HG03442 (cell line): Measurements from ENCODE around the gene SLC35F3.
"Not testable (repeated sequence)": the region's sequence is repeated elsewhere in the genome, so short reads cannot be mapped to it uniquely, and the experiment has no call there.

Experiments
- ATAC-seq: cut with Tn5 transposase; IDR thresholded peaks from one replicate; pipeline ENCODE4 v1.9.1; 2021; ENCODE audit warnings: mild to moderate bottlenecking, moderate library complexity; ENCODE audit not compliant: unreplicated experiment

The SLC35F3 gene

GRCh38 chr1:233904633-233905415 is at the start of gene SLC35F3:
Gene SLC35F3 (plus strand): TSS chr1:233904676.
- peak; percentile 47 for ATAC-seq

GRCh38 chr1:233859446-233859845 is 45.0 kb upstream of the SLC35F3 start:
- no peak for ATAC-seq

GRCh38 chr1:233863901-233864545 is 40.5 kb upstream of the SLC35F3 start:
- ATAC-seq = no peak

- ATAC-seq = no peak
Measured at GRCh38 chr1:233864578-233864977, 39.9 kb upstream of the SLC35F3 start.

- no peak for ATAC-seq
Measured at GRCh38 chr1:233865216-233865615, 39.3 kb upstream of the SLC35F3 start.

GRCh38 chr1:233865902-233866301 is 38.6 kb upstream of the SLC35F3 start:
- no peak for ATAC-seq

GRCh38 chr1:233867028-233867427 is 37.4 kb upstream of the SLC35F3 start:
- no peak for ATAC-seq

GRCh38 chr1:233868461-233868860 is 36.0 kb upstream of the SLC35F3 start:
- no peak for ATAC-seq

- no peak for ATAC-seq
Measured at GRCh38 chr1:233869680-233870079, 34.8 kb upstream of the SLC35F3 start.

- no peak for ATAC-seq
Measured at GRCh38 chr1:233873666-233874065, 30.8 kb upstream of the SLC35F3 start.

- ATAC-seq = no peak
Measured at GRCh38 chr1:233879841-233880240, 24.6 kb upstream of the SLC35F3 start.

- ATAC-seq = no peak
Measured at GRCh38 chr1:233883671-233884070, 20.8 kb upstream of the SLC35F3 start.

- no peak for ATAC-seq
Measured at GRCh38 chr1:233884461-233885151, 19.9 kb upstream of the SLC35F3 start.

- ATAC-seq = no peak
Measured at GRCh38 chr1:233885196-233885920, 19.1 kb upstream of the SLC35F3 start.

GRCh38 chr1:233891151-233891550 is 13.3 kb upstream of the SLC35F3 start:
- ATAC-seq = not testable (repeated sequence)

- peak; percentile 99 for ATAC-seq
Measured at GRCh38 chr1:233897325-233898162, 6.9 kb upstream of the SLC35F3 start.

GRCh38 chr1:233901495-233901894 is 3.0 kb upstream of the SLC35F3 start:
- no peak for ATAC-seq

- ATAC-seq = no peak
Measured at GRCh38 chr1:233905416-233906051, 1.1 kb downstream of the SLC35F3 start.

- no peak for ATAC-seq
Measured at GRCh38 chr1:233907151-233907550, 2.7 kb downstream of the SLC35F3 start.

- no peak for ATAC-seq
Measured at GRCh38 chr1:233908092-233908491, 3.6 kb downstream of the SLC35F3 start.
